ENCODE measurements around the gene CDH13.

- no peak for TF ChIP-seq CTCF (IDR thresholded peaks at IDR 0.05; ENCODE audit: insufficient read depth, low read length)
- no peak for TF ChIP-seq GABPA (IDR thresholded peaks at IDR 0.05; ENCODE audit: low read depth)
- TF ChIP-seq REST (IDR thresholded peaks at IDR 0.05; ENCODE audit: insufficient replicate concordance, low read depth), result no peak
- no peak for TF ChIP-seq POLR2AphosphoS5 (IDR thresholded peaks at IDR 0.05; ENCODE audit: low read depth)
Observed at GRCh38 chr16:83279251-83279650, 652.5 kb downstream of the CDH13 start.
